Measurements from ENCODE around the gene SEMA3C. TPM values are rescaled to one million over a fixed set of nuclear protein-coding genes. Genes with fewer than 3 reads are reported as not detected.

Gene SEMA3C
- polyA plus RNA-seq, 12 donors = 125 to 230 (median 184) TPM

DNA sequence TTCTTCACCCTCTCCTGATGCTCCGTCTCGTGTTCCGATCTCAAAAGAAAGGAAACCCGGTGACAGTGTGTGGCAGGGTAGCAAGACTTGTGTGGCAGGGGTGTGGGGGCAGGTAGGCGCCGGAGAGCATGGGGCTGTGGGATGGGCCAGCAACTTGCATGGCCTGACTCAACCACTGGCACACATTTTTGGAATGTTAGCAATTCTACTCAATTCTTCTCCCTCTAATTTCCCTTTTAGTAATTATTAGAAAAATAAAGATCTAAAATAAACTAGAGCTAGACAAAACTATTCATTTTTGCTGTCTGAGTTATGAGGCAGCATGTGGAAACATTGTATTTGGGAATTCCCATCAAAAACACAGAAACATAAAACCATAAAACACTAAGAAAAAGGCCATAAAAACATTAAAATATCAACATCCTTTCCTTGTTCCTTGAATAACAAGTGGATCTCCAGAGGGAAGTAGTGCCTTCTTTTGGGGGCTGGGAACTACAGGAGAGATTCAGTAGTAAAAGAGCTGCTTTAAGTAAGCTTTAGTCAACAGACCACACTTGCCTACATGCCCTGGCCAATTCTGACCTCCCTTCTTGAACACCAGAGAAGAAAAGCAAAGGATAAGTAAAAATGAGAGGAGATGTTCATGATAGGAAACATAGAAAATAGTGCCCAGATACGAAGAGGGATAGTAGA, 21.8 kb downstream of the SEMA3C start:
- DNase-seq = no peak

- DNase-seq = no peak
Observed at GRCh38 chr7:80895056-80895455, 23.8 kb downstream of the SEMA3C start.

DNA sequence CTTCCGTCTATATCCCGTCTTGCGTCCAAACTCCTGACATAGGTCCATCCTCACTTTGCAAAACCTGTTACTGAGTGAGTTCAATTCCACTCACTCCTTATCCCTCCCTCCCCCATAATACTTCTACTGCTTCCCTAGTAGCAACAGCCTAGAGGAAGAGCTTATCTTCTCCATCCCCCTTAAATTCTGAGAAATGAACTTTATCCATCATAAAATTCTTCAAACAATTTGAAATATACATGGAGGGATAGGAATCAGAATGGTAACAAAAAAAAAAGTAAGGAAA, 27.6 kb downstream of the SEMA3C start:
- DNase-seq = no peak

DNA sequence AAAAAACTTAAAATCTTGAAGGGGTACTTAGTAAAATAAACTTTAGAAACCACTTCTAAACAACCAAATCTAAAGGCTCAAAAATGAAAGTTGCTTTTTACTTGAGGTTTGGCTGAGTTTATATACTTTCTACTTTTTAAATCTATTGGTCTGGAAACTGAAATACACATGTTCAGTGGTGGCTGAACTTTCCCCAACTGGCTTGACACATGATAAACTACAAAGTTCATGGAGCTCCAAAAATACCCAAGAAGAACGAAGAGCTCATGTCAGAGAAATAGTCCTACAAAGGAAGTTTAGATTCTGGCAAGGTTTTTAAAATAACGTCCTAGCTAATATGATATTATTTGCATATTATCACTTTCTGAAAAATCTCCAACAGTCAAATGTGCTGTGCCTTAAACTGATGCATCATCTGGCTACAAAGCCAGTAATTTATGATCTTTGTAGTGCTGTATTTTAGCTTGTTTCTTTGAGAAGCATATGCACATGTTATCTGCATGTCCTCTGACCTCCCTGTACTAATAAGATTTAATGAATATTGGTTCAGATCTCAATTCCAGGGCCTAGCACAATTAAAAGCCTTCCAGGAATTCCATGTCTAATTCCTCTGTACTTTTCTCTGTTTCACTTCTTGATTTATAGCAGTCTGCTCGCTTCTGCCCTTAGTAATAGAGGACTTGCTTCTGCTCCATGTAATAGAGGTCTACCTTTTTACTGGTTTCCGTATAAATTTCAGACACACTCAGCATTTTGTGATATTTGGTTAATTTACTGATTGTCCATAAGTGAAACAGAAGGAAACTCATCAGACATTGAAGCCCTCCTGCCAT, 28.2 kb downstream of the SEMA3C start:
- peak; percentile 27 for DNase-seq

- no peak for DNase-seq
Observed at GRCh38 chr7:80889525-80889924, 29.3 kb downstream of the SEMA3C start.

GRCh38 chr7:80885757-80886156, 33.1 kb downstream of the SEMA3C start:
- DNase-seq = no peak

GRCh38 chr7:80884511-80885195, 34.2 kb downstream of the SEMA3C start:
- no peak for DNase-seq

- DNase-seq = no peak
Observed at GRCh38 chr7:80883154-80884025, 35.5 kb downstream of the SEMA3C start.

DNA sequence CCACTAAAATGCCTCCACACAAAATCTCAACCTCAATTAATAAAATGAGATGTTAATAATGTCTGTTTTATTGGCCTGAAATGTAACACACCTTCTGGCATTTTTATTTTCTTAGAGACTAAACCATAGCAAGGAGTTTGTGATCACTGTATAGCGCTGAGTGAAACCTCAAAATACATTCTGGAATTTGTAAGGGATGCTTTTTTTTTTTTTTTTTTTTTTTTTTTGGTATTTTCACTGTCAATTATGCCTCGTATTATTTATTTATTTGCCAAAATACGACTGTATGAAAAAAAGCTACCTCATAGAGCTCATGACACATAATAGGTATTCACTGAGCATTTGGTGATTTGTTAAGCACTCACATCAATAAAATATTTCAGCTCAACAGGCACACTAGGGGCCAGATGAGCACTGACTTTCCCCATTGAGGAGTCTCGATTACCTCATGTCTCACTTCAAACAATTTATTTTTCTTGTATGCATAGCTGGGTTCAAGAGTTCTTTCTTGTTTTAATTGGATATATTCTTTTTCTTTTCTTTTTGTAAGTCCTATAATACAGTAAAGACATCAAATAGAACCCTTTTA, 36.5 kb downstream of the SEMA3C start:
- no peak for DNase-seq

DNA sequence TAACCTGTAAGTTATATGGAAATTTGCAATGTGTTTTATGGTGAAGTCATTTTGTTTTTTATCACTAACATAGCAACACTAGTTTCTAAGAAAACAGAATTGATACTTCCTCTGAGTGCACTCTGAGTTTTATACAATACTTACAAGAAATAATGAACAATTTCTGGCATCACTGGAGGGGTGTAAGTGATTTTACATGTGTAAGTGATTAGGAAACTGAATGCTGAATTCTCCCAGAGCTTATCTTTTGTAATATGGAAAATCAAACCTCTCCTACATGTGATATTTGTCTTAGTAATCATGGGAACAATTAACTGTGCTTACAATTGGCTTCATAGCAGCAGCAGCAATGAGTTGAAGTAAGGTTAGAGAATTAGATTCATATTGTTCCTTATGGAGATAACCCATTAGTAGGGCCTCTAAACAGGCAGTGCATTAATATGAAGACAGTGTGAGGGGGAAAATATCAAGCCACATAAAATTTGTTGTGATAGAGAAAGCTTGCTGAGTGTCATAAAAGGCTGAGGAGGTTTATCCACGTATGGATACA, 37.4 kb downstream of the SEMA3C start:
- peak; percentile 75 for DNase-seq

DNA sequence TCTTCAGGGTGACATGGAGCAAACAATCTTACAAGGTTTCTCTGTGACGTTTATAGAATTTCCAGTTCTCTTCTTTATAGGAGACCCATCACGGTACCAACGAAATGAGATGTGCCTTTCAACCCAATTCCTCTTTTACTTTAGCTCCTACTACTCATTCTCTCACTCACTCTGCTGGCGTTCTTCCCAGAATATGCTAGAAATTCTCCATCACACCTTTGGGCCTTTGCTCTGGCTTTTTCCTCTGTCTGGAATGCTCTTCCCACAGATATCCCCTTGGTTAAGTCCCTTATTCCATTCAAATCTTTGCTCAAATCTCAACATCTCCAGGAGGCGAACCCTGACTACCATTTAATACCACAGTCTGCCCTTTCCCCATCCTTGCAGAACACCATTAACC, 39.0 kb downstream of the SEMA3C start:
- no peak for DNase-seq

GRCh38 chr7:80876894-80877414, 41.9 kb downstream of the SEMA3C start:
- DNase-seq = no peak

DNA sequence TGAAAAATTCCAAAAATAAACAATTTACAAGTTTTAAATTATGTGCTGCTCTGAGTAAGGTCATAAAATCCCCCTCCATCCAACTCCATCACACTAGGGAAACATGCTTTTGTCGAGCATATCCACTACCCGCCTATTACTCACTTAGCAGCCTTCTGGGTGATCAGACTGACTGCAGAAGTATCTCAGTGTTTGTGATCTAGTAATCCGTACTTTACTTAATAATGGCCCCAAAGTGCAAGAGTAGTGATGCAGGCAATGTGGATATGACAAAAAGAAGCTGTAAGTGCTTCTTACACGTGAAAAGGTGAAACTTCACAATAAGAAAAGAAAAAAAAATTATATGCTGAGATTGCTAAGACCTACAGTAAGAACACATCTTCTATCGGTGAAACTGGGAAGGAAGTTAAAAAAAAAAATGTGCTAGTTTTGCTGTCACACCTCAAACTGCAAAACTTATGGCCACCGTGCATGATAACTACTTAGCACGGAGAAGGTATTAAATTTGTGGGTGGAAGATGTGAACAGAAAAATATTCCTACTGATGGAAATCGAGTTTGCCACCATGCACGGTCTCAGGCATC, 43.2 kb downstream of the SEMA3C start:
- no peak for DNase-seq

GRCh38 chr7:80873140-80873539, 45.7 kb downstream of the SEMA3C start:
- DNase-seq = no peak

GRCh38 chr7:80871228-80871627, 47.6 kb downstream of the SEMA3C start:
- DNase-seq = no peak

- no peak for DNase-seq
Observed at GRCh38 chr7:80870813-80871212, 48.0 kb downstream of the SEMA3C start.

DNA sequence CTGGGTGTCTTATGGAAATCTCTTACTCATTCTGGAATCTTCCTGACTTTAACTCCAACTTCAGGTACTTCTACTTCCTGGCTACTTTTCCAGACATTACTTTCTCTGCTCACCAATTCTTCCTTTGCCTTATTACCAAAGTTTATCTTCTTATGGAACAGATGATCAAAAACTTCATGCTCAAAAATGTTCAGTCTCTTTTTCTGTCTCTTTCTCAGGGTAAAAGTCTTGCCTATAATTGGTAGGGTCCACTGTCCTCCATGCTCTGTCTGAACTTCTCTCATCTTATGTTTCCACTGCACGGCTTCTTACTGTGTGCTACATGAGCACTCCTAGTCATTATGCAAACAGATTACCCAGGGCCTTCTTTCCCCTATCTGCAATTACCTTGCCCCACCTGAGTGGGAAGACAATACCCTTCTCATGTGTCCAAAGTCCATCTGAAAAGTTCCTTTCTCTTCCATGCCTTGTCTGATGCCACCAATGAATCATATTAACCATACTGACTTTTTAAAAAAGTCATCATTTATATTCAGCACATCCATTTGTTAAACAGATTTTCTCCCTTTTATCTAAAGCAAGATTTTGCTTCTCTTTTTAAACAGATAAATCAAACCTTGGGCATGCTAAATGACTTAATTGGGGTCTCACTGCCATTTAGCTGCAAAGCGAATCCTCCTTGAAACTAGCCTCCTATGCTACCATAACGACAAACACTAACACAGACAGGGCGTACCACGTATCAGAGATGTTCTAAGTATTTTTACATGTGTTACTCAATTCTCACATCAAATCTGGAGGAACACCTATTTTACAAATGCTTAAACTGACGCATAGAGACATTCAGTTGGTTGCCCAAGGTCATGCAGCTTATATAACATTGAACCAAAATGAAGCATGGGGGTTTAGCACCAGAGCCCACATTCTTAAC, 48.8 kb downstream of the SEMA3C start:
- no peak for DNase-seq

DNA sequence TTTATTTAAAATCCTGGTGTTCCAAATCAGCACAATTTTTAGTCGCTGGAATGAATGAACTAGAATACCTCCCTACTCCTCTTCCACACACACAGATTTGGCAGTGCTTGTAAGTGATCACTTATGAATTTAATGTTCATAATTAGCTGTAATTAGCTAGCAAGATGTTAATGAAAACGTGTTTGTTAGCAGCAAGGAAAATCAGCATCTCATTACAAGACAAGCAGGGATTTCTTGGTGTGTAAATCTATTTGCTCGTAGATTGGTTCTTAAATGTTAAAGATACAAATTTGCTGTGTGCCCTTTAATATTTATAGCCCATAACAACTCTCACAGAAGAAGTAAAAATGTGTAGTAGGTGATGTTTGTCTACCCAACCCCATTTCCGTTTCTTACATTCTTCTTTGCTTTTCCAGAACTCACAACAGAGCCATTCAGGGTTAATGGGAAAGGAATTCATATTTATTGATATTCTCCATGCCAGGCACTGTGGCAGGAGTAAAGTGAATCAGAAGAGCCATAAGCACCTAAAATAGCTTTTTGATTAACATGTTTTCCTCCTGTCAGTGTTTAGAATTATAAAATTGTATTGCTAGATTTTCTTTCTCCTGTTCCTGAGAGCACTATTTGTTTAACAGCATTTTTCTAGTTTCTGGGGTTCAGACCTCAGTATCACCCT, 49.6 kb downstream of the SEMA3C start:
- DNase-seq = no peak

- DNase-seq = no peak
Observed at GRCh38 chr7:80868566-80868965, 50.3 kb downstream of the SEMA3C start.

Measured in muscle of arm (tissue), 12 donors.